Measurements from ENCODE around the gene WDR90. TPM values are rescaled to one million over a fixed set of nuclear protein-coding genes. Genes with fewer than 3 reads are reported as not detected.

WDR90 gene
- total and polyA plus RNA-seq, 10 of the 15 experiments (the other 5 are each of a cell fraction or from before 2014, with no cell fraction given): 2.0 to 65.0 (median 16.7) TPM

DNA sequence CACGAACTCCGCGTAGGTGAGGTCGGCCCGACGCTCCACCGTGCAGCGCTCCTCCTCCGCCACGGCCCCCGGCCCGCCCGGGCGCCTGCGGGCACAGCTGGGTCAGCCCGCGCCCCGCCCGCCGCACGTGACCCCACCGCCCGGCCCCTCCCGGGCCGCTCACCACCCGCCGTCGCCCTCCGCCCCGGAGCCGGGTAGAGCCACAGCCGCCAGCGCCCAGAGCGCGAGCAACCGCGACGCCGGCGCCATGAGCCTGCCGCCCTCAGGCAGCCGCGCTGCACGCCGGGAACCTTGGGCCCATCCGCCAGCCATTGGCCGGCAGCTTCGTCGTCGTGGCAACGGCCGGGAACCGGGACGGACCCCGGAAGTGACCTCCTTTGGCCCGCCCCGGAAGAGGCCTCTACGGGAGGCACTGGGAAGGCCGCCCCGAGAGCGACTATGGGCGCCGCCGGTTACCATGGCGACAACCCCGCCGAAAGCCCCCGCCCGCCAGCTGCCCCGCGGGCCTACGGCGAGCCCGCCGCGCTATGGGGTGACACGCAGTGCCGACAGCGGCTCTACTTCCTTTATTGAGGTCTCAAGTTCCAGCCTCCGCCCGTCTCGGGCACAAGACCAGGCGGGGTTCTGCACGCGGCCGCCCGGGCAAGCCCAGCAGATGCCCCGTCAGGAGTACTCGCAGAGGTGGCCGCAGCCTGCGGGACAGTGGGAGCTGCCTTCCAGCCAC, 35.1 kb downstream of the WDR90 start, which contains the start of gene JMJD8 (continued):
- TF ChIP-seq POU2F2 (IDR thresholded peaks at IDR 0.05; ENCODE audit: borderline replicate concordance, low read depth, low read length) (peak; percentile 80; the same call in 2 of the 3 replicates), CHD1 (IDR thresholded peaks at IDR 0.05; ENCODE audit: low read depth, low read length) (no peak), CEBPB (IDR thresholded peaks at IDR 0.05; ENCODE audit: borderline replicate concordance in 1 of 2, low read depth in 2 of 2, low read length in 2 of 2) (no peak), ESRRA (IDR thresholded peaks at IDR 0.05; ENCODE audit: low read length) (no peak), ZBTB4 (CRISPR knock-in tag; IDR thresholded peaks at IDR 0.05) (no peak), ATF2 (IDR thresholded peaks at IDR 0.05; ENCODE audit: low read length) (no peak; the same call in 1 of the 2 replicates), BACH1 (IDR thresholded peaks at IDR 0.05; ENCODE audit: borderline replicate concordance) (no peak; the same call in 1 of the 2 replicates), RAD51 (IDR thresholded peaks at IDR 0.05) (no peak), SUZ12 (IDR thresholded peaks at IDR 0.05; ENCODE audit: unreplicated experiment) (no peak), TARDBP (IDR thresholded peaks at IDR 0.05; ENCODE audit: borderline replicate concordance) (0 out of 2 replicates have a peak, but pooled peaks have one; percentile 13), DPF2 (IDR thresholded peaks at IDR 0.05) (peak; percentile 70; the same call in 1 of the 2 replicates), HCFC1 (IDR thresholded peaks at IDR 0.05; ENCODE audit: low read length) (peak; percentile 72), LARP7 (IDR thresholded peaks at IDR 0.05) (no peak; the same call in 1 of the 2 replicates), TCF12 (IDR thresholded peaks at IDR 0.05; ENCODE audit: low read depth, low read length) (0 out of 2 replicates have a peak, but pooled peaks have one; percentile 32), PBX3 (IDR thresholded peaks at IDR 0.05; ENCODE audit: insufficient replicate concordance, low read depth, low read length) (no peak), NR2C1 (IDR thresholded peaks at IDR 0.05) (peak; percentile 93), ZNF274 (IDR thresholded peaks at IDR 0.05; ENCODE audit: insufficient read depth, insufficient read length) (no peak), SIN3A (IDR thresholded peaks at IDR 0.05; ENCODE audit: low read depth, low read length) (peak; percentile 91), STAT3 (IDR thresholded peaks at IDR 0.05; ENCODE audit: low read depth, low read length) (no peak)
- TF ChIP-seq, protein P1, sequence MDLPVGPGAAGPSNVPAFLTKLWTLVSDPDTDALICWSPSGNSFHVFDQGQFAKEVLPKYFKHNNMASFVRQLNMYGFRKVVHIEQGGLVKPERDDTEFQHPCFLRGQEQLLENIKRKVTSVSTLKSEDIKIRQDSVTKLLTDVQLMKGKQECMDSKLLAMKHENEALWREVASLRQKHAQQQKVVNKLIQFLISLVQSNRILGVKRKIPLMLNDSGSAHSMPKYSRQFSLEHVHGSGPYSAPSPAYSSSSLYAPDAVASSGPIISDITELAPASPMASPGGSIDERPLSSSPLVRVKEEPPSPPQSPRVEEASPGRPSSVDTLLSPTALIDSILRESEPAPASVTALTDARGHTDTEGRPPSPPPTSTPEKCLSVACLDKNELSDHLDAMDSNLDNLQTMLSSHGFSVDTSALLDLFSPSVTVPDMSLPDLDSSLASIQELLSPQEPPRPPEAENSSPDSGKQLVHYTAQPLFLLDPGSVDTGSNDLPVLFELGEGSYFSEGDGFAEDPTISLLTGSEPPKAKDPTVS (IDR thresholded peaks at IDR 0.05; ENCODE audit: low read depth, low read length): no peak
- TF ChIP-seq, protein P2, sequence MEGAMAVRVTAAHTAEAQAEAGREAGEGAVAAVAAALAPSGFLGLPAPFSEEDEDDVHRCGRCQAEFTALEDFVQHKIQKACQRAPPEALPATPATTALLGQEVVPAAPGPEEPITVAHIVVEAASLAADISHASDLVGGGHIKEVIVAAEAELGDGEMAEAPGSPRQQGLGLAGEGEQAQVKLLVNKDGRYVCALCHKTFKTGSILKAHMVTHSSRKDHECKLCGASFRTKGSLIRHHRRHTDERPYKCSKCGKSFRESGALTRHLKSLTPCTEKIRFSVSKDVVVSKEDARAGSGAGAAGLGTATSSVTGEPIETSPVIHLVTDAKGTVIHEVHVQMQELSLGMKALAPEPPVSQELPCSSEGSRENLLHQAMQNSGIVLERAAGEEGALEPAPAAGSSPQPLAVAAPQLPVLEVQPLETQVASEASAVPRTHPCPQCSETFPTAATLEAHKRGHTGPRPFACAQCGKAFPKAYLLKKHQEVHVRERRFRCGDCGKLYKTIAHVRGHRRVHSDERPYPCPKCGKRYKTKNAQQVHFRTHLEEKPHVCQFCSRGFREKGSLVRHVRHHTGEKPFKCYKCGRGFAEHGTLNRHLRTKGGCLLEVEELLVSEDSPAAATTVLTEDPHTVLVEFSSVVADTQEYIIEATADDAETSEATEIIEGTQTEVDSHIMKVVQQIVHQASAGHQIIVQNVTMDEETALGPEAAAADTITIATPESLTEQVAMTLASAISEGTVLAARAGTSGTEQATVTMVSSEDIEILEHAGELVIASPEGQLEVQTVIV (IDR thresholded peaks at IDR 0.05; ENCODE audit: borderline replicate concordance, partially characterized antibody): peak; percentile 77
